Endodermal cell (in vitro differentiated cells): Measurements from ENCODE around the gene GLIS2. TPM values are rescaled to one million over a fixed set of nuclear protein-coding genes. Genes with fewer than 3 reads are reported as not detected.
A peak's percentile ranks its signal among the peaks of the same experiment; 100 is the strongest.

Source experiments
- DNase-seq: peaks from one replicate; pipeline ENCODE4 v3.0.0-alpha.2; 2017
- H3K27ac ChIP-seq: 2 replicates; pipeline ENCODE4 v1.5.1; 2013; ENCODE audit warnings: mild to moderate bottlenecking, low read depth, low read length, moderate library complexity
- H3K27me3 ChIP-seq: 2 replicates; pipeline ENCODE4 v1.6.1; 2013; ENCODE audit warnings: mild to moderate bottlenecking, low read length, moderate library complexity; ENCODE audit not compliant: insufficient read depth, control insufficient read depth, poor library complexity, severe bottlenecking
- H3K36me3 ChIP-seq: 2 replicates; pipeline ENCODE4 v1.7.0; 2013; ENCODE audit warnings: mild to moderate bottlenecking, low read length, moderate library complexity; ENCODE audit not compliant: control insufficient read depth, insufficient read depth
- H3K4me1 ChIP-seq: one replicate; pipeline ENCODE4 v1.7.0; 2013; ENCODE audit warnings: low read length; ENCODE audit not compliant: control insufficient read depth, insufficient read depth
- H3K4me3 ChIP-seq: 2 replicates; pipeline ENCODE4 v1.5.1; 2013; ENCODE audit warnings: mild to moderate bottlenecking, low read length, moderate library complexity
- H3K9ac ChIP-seq: 2 replicates; pipeline ENCODE4 v1.6.1; 2013; ENCODE audit warnings: mild to moderate bottlenecking, low read length, moderate library complexity; ENCODE audit not compliant: poor library complexity, severe bottlenecking; ENCODE audit errors: extremely low read depth
- H3K9me3 ChIP-seq: 2 replicates; pipeline ENCODE4 v1.6.1; 2013; ENCODE audit warnings: mild to moderate bottlenecking, low read length, moderate library complexity; ENCODE audit not compliant: control insufficient read depth
- H3K27ac Mint-ChIP-seq: 2 replicates; pipeline ENCODE4 v1.8.0; 2020; ENCODE audit warnings: mixed read lengths
- H3K27me3 Mint-ChIP-seq: 2 replicates; pipeline ENCODE4 v1.8.0; 2021; ENCODE audit warnings: mild to moderate bottlenecking, mixed read lengths; ENCODE audit not compliant: insufficient read depth
- H3K36me3 Mint-ChIP-seq: 2 replicates; pipeline ENCODE4 v1.8.0; 2020; ENCODE audit warnings: low read depth, mixed read lengths
- H3K4me1 Mint-ChIP-seq: 2 replicates; pipeline ENCODE4 v1.8.0; 2020; ENCODE audit warnings: mixed read lengths
- H3K4me3 Mint-ChIP-seq: 2 replicates; pipeline ENCODE4 v1.8.0; 2020; ENCODE audit warnings: mild to moderate bottlenecking, moderate library complexity, mixed read lengths
- H3K9me3 Mint-ChIP-seq: 2 replicates; pipeline ENCODE4 v1.8.0; 2020; ENCODE audit warnings: mild to moderate bottlenecking, mixed read lengths
- WGBS, 2 experiments: methylation state at CpG; one replicate each; pipeline versions ENCODE4 v1.1.5 to v1.1.7; 2013; ENCODE audit warnings: missing lambda C conversion rate in 2 of 2, mixed read lengths in 1 of 2; ENCODE audit not compliant: insufficient coverage in 1 of 2, insufficient read length in 1 of 2; 5-methylcytosine and 5-hydroxymethylcytosine counted together
- total RNA-seq, 2 donors: library from RNA; stranded (reverse); fragmentation: NEBNext Ultra II Directional in 1 of 2; extraction: Animal tissue kit (Norgen Biotek cat#: 25700) in 1 of 2; gene quantifications; 2 replicates in 1 of 2; 3 replicates in 1 of 2; pipeline ENCODE4 v1.2.1, GENCODE V29; 2021
- TF ChIP-seq, protein P1 (sequence below): fragments of 200-600 bp; sonication (generic); conservative IDR thresholded peaks from 2 replicates; pipeline ENCODE4 v1.5.0; 2021; ENCODE audit warnings: antibody characterized with exemption, mild to moderate bottlenecking

Gene GLIS2
- total RNA-seq, 2 donors from 2014 or later = 9.1 to 13.2 TPM

DNA sequence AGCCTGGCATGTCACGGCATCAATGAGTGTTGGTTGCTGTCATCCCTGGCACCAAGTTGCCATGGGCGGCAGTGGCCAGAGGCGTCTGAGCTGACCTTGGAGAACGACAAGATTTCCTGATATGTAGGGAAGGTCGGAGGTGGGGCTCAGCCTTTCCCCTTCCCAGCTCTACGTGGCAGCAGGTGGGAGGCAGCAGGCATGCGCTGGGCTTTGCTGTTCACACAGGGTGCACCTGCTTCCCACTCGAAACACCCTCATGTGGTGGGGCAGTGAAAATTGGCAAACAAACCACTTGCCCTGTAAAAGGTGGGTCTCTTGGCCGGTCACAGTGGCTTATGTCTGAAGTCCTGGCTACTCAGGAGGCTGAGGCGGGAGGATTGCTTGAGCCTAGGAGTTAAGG, 30.7 kb upstream of the GLIS2 start:
- peaks cover 10% of the 10 kb centered on the region for H3K9me3 Mint-ChIP-seq

DNA sequence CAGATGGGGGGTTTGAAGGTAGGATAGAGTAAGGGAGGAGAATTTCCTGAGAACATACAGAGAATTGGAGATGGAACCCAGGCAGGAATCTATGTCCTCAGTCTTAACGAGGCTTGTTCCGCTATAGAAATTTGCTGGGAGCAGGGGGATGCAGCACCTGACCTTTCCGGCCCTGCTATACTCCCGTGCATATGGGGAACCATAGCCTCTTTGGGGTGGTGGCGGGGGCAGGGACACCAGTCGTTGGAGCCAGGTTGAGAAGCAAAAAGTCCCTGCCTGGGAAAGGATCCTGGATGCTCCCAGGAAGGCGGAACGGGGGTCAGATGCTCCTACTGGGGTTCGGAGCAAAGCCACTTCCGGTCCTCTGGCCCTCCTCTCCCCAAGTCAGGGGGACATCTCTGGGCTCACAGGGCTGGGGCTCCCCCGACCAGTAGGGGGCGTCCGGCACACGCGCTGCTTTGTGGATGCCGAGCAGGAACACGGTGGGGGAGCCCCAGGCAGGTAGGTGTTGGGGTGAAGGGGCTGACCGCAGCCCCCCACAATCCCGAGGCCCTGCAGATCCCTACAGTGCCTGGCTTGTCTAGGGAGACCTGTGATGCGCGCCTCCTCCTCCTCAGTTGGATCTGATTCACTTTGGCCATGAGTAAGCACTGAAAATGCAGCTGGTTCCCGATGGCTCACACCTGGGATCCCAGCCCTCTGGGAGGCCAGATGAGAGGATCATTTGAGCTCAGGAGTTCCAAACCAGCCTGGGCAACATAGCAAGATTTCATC, 27.5 kb upstream of the GLIS2 start:
- WGBS, 2 experiments = 37 to 55% methylated on average over 12 to 22 of the region's 22 CpGs
- no peak overlapping the region for H3K9ac ChIP-seq
- H3K27me3 ChIP-seq = no peaks in the 10 kb centered on the region
- peak; percentile 95 for DNase-seq
- H3K4me3 ChIP-seq = no peak overlapping the region
- H3K27ac ChIP-seq = no peak overlapping the region
- TF ChIP-seq, protein P1, sequence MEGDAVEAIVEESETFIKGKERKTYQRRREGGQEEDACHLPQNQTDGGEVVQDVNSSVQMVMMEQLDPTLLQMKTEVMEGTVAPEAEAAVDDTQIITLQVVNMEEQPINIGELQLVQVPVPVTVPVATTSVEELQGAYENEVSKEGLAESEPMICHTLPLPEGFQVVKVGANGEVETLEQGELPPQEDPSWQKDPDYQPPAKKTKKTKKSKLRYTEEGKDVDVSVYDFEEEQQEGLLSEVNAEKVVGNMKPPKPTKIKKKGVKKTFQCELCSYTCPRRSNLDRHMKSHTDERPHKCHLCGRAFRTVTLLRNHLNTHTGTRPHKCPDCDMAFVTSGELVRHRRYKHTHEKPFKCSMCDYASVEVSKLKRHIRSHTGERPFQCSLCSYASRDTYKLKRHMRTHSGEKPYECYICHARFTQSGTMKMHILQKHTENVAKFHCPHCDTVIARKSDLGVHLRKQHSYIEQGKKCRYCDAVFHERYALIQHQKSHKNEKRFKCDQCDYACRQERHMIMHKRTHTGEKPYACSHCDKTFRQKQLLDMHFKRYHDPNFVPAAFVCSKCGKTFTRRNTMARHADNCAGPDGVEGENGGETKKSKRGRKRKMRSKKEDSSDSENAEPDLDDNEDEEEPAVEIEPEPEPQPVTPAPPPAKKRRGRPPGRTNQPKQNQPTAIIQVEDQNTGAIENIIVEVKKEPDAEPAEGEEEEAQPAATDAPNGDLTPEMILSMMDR = peak; percentile 99
- peaks cover 2% of the 10 kb centered on the region for H3K4me1 ChIP-seq
- peaks cover 4% of the 10 kb centered on the region for H3K27me3 Mint-ChIP-seq
- H3K9me3 Mint-ChIP-seq = no peaks in the 10 kb centered on the region
- H3K4me1 Mint-ChIP-seq = peaks cover 14% of the 10 kb centered on the region
- H3K27ac Mint-ChIP-seq = peak overlapping the region; percentile 68
- H3K9me3 ChIP-seq = no peaks in the 10 kb centered on the region
- H3K36me3 ChIP-seq = no peaks in the 10 kb centered on the region
- no peak overlapping the region for H3K4me3 Mint-ChIP-seq
- no peaks in the 10 kb centered on the region for H3K36me3 Mint-ChIP-seq

More for the DNA sequence above, 30.7 kb upstream of the GLIS2 start:
- H3K4me3 Mint-ChIP-seq = no peak overlapping the region
- no peak overlapping the region for H3K27ac ChIP-seq
- no peak overlapping the region for H3K27ac Mint-ChIP-seq
- H3K9me3 ChIP-seq = peaks cover 5% of the 10 kb centered on the region
- no peaks in the 10 kb centered on the region for H3K27me3 ChIP-seq
- no peaks in the 10 kb centered on the region for H3K36me3 Mint-ChIP-seq
- no peak for DNase-seq
- H3K4me3 ChIP-seq = no peak overlapping the region
- no peaks in the 10 kb centered on the region for H3K36me3 ChIP-seq
- 85 to 93% methylated on average over 6 to 10 of the region's 10 CpGs for WGBS, 2 experiments
- TF ChIP-seq, protein P1 = no peak
- H3K27me3 Mint-ChIP-seq = peaks cover 4% of the 10 kb centered on the region
- H3K9ac ChIP-seq = no peak overlapping the region
- no peaks in the 10 kb centered on the region for H3K4me1 ChIP-seq
- H3K4me1 Mint-ChIP-seq = peaks cover 2% of the 10 kb centered on the region

DNA sequence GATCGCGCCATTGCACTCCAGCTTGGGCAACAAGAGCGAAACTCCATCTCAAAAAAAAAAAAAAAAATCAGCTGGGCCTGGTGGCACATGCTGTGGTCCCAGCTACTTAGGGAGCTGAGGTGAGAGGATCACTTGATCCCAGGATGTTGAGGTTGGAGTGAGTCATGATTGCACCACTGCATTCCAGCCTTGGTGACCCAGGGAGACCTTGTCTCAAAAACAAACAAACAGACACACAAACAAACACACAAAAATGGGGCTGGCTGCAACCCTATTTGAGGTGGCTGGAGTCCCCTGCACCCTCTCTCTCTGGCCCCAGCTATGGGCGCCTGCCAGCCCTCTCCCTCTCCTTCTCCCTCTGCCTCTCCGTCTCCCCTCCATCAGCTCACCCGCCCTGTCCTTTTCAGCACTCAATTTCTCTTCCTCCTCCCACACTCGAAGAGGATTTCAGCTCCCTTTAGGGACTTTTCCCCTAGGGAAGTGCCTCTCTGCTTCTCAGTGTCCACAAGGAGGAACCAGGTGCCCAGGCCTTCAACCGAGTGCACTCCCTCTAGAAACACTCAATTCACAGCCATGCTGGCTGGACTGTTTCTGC, 25.5 kb upstream of the GLIS2 start:
- peak overlapping the region; percentile 90 for H3K27ac Mint-ChIP-seq
- no peak overlapping the region for H3K4me3 Mint-ChIP-seq
- peaks cover 12% of the 10 kb centered on the region for H3K4me1 ChIP-seq
- no peaks in the 10 kb centered on the region for H3K27me3 Mint-ChIP-seq
- no peaks in the 10 kb centered on the region for H3K9me3 Mint-ChIP-seq
- no peaks in the 10 kb centered on the region for H3K36me3 Mint-ChIP-seq
- H3K4me3 ChIP-seq = no peak overlapping the region
- 53 to 76% methylated on average over 3 to 8 of the region's 8 CpGs for WGBS, 2 experiments
- peaks cover 24% of the 10 kb centered on the region for H3K4me1 Mint-ChIP-seq
- peak overlapping the region; percentile 56 for H3K9ac ChIP-seq
- DNase-seq = peak; percentile 73
- no peaks in the 10 kb centered on the region for H3K27me3 ChIP-seq
- TF ChIP-seq, protein P1 = peak; percentile 32
- H3K27ac ChIP-seq = peak overlapping the region; percentile 39
- H3K9me3 ChIP-seq = no peaks in the 10 kb centered on the region
- H3K36me3 ChIP-seq = no peaks in the 10 kb centered on the region
